DOHH2 (cell line): ENCODE measurements around the gene SPDYE2B.
"Not testable (repeated sequence)": the region's sequence is repeated elsewhere in the genome, so short reads cannot be mapped to it uniquely, and the experiment has no call there.

ENCODE experiments used
- CTCF ChIP-seq: fragments of 200-600 bp; sonication (generic); IDR thresholded peaks from one replicate; pipeline ENCODE4 v1.5.1; 2014; ENCODE audit warnings: antibody characterized with exemption, mild to moderate bottlenecking, low read depth, low read length; ENCODE audit not compliant: poor library complexity, severe bottlenecking
- EZH2phosphoT487 ChIP-seq: fragments of 200-600 bp; sonication (generic); IDR thresholded peaks from 2 replicates; pipeline ENCODE4 v1.6.1; 2017; ENCODE audit warnings: borderline replicate concordance, mild to moderate bottlenecking, antibody characterized with exemption, low read length, moderate library complexity, mixed read lengths

- TF ChIP-seq CTCF, EZH2phosphoT487: not testable (repeated sequence)
Measured at GRCh38 chr7:102697642-102698512, 47.8 kb downstream of the SPDYE2B start.
